ENCODE measurements around the gene PNO1. TPM values are rescaled to one million over a fixed set of nuclear protein-coding genes. Genes with fewer than 3 reads are reported as not detected.

PNO1 gene
- polyA plus RNA-seq, 2 of the 4 experiments (the other 2 are of a cell fraction) = 49.0 to 63.2 TPM

DNA sequence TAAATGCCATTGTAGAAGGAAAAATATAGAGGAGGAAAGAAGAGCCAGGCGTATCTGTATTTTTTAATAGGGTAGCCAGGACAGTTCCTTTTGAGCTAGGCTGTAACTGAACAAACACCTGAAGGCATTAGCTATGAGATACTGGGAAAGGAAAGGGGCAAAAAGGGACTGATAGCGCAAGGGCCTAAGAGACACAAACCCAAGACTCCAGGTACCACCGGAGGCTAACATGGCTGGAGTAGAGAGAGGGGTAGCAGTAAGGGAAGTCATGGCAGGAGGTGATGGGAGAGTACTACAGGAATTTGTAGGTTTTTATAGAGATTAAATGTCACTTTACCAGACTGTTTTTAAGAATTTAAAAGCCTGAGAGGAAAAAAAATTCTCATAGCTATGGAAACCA, 20.7 kb downstream of the PNO1 start:
- TF ChIP-seq NR3C1 (IDR thresholded peaks at IDR 0.05) (no peak), ZFP36 (IDR thresholded peaks at IDR 0.05; ENCODE audit: borderline replicate concordance, partially characterized antibody) (no peak), FOXS1 (CRISPR knock-in tag; IDR thresholded peaks at IDR 0.05) (no peak), MAZ (IDR thresholded peaks at IDR 0.05; ENCODE audit: borderline replicate concordance, low read depth, low read length) (no peak)
- TF ChIP-seq, protein P1, sequence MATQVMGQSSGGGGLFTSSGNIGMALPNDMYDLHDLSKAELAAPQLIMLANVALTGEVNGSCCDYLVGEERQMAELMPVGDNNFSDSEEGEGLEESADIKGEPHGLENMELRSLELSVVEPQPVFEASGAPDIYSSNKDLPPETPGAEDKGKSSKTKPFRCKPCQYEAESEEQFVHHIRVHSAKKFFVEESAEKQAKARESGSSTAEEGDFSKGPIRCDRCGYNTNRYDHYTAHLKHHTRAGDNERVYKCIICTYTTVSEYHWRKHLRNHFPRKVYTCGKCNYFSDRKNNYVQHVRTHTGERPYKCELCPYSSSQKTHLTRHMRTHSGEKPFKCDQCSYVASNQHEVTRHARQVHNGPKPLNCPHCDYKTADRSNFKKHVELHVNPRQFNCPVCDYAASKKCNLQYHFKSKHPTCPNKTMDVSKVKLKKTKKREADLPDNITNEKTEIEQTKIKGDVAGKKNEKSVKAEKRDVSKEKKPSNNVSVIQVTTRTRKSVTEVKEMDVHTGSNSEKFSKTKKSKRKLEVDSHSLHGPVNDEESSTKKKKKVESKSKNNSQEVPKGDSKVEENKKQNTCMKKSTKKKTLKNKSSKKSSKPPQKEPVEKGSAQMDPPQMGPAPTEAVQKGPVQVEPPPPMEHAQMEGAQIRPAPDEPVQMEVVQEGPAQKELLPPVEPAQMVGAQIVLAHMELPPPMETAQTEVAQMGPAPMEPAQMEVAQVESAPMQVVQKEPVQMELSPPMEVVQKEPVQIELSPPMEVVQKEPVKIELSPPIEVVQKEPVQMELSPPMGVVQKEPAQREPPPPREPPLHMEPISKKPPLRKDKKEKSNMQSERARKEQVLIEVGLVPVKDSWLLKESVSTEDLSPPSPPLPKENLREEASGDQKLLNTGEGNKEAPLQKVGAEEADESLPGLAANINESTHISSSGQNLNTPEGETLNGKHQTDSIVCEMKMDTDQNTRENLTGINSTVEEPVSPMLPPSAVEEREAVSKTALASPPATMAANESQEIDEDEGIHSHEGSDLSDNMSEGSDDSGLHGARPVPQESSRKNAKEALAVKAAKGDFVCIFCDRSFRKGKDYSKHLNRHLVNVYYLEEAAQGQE (IDR thresholded peaks at IDR 0.05) = no peak
- TF ChIP-seq, protein P2, sequence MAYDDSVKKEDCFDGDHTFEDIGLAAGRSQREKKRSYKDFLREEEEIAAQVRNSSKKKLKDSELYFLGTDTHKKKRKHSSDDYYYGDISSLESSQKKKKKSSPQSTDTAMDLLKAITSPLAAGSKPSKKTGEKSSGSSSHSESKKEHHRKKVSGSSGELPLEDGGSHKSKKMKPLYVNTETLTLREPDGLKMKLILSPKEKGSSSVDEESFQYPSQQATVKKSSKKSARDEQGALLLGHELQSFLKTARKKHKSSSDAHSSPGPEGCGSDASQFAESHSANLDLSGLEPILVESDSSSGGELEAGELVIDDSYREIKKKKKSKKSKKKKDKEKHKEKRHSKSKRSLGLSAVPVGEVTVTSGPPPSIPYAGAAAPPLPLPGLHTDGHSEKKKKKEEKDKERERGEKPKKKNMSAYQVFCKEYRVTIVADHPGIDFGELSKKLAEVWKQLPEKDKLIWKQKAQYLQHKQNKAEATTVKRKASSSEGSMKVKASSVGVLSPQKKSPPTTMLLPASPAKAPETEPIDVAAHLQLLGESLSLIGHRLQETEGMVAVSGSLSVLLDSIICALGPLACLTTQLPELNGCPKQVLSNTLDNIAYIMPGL (CRISPR knock-in tag; IDR thresholded peaks at IDR 0.05; ENCODE audit: borderline replicate concordance) = no peak
- H3K4me3 ChIP-seq = no peak overlapping the region
- H3K4me1 ChIP-seq = no peaks in the 10 kb centered on the region
- H3K9me3 ChIP-seq = no peaks in the 10 kb centered on the region
- ATAC-seq (peak in 1 of 2 experiments; percentile 36; a peak in 1 of 6 replicates), DNase-seq (ENCODE audit: low read depth in 1 of 2, low spot score in 1 of 2) (no peak), FAIRE-seq (no peak)
- H3K4me2 ChIP-seq = no peak overlapping the region
- ChIA-PET POLR2A (interaction anchor here (1.4 kb wide), 1 partner anchor 21 kb away, joined by 3 read pairs; the partner anchor contains the start of gene PNO1), CTCF (interaction anchor here (1.2 to 5.2 kb wide), 7 partner anchors 7 to 66 kb away, joined by 3 to 36 read pairs (median 5); no protein-coding TSS in a partner anchor)
- 93% methylated on average over 3 of the region's 3 CpGs for WGBS (ENCODE audit: missing lambda C conversion rate)
- no peak overlapping the region for H3K27ac ChIP-seq

DNA sequence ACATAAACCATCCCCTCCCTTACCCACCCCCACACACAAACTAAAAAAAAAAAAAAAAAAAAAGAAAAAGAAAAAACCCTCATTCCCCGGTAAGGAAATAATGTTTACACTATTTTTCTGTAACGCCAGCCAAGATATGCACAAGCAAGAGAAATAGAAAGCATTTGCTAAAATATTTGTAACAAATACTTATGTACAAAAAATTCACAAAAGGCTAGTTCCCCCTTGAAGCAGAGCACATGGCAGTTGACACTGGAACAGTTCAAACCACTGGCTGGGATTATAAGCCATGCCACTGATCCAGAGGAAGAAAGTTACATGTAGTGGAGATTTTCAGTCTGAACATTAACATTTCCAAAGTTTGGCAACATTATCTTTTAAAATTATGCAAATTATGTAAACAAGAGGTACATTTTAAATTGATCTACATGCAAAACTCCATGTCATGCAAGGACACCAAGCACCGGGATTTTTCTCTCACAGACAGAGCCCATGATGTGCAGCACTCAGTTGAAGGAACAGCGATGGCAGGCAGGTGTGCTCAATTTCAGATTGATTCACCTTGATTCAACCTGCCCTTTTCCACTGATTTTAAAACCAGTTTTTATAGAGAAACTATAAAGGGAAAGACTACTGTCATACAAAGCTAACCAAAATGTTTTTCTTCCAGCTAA, 21.4 kb downstream of the PNO1 start:
- TF ChIP-seq RCOR1 (IDR thresholded peaks at IDR 0.05; ENCODE audit: low read depth, low read length) = no peak
- no peak for TF ChIP-seq JUNB (IDR thresholded peaks at IDR 0.05)
- POLR2A ChIA-PET = interaction anchor here (0.9 kb wide), 1 partner anchor 73 kb away, joined by 3 read pairs; the partner anchor contains the start of gene PPP3R1
- CTCF ChIA-PET = interaction anchor here (1.2 to 4.2 kb wide), 6 partner anchors 10 to 65 kb away, joined by 3 to 13 read pairs (median 6); no protein-coding TSS in a partner anchor

DNA sequence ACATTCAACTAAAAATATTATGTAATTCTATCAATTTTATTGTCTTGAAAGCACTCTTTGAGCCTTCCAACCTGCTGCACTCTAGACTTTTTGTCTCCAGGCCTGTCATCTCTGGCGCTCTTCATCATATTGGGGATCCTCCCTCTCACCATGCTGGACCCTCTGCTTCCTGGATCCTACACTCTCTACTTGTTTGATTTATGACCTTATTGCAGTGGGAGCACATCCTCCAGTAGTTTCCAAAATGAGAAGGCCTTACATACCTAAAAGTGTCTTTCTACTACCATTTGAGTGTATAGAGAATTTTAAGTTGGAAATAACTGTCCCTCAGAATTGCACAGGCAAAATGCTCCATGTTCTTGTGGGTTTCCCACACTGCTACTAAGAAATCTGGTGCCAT, 25.2 kb downstream of the PNO1 start:
- FAIRE-seq (no peak), DNase-seq (ENCODE audit: low read depth in 1 of 2, low spot score in 1 of 2) (no peak), ATAC-seq (no peak)
- CTCF ChIA-PET = interaction anchor here (1.6 kb wide), 1 partner anchor 48 kb away, joined by 4 read pairs; no protein-coding TSS in a partner anchor
- Histone ChIP-seq H3K9me3 (no peaks in the 10 kb centered on the region), H3K27ac (no peak overlapping the region), H3K4me1 (peaks cover 6% of the 10 kb centered on the region; the same call in 2 of the 3 replicates), H3K4me2 (no peak overlapping the region), H3K4me3 (no peak overlapping the region)
- TF ChIP-seq FOSL2 (IDR thresholded peaks at IDR 0.05) (no peak), FOSL2 (CRISPR knock-in tag; IDR thresholded peaks at IDR 0.05) (no peak), ZNF302 (CRISPR knock-in tag; IDR thresholded peaks at IDR 0.05) (no peak), ZFP36 (IDR thresholded peaks at IDR 0.05; ENCODE audit: borderline replicate concordance, partially characterized antibody) (no peak), CBX2 (IDR thresholded peaks at IDR 0.05; ENCODE audit: borderline replicate concordance, low read depth) (no peak), CHD2 (IDR thresholded peaks at IDR 0.05; ENCODE audit: low read length, partially characterized antibody) (no peak), CBX8 (IDR thresholded peaks at IDR 0.05) (no peak), HEYL (CRISPR knock-in tag; IDR thresholded peaks at IDR 0.05) (no peak), TP53 (CRISPR knock-in tag; IDR thresholded peaks at IDR 0.05) (no peak), KDM1A (IDR thresholded peaks at IDR 0.05; ENCODE audit: low read depth) (no peak), BHLHE40 (IDR thresholded peaks at IDR 0.05; ENCODE audit: low read depth, low read length) (no peak)
- TF ChIP-seq, protein P3, sequence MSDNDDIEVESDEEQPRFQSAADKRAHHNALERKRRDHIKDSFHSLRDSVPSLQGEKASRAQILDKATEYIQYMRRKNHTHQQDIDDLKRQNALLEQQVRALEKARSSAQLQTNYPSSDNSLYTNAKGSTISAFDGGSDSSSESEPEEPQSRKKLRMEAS (IDR thresholded peaks at IDR 0.05) = no peak
- TF ChIP-seq, protein P4, sequence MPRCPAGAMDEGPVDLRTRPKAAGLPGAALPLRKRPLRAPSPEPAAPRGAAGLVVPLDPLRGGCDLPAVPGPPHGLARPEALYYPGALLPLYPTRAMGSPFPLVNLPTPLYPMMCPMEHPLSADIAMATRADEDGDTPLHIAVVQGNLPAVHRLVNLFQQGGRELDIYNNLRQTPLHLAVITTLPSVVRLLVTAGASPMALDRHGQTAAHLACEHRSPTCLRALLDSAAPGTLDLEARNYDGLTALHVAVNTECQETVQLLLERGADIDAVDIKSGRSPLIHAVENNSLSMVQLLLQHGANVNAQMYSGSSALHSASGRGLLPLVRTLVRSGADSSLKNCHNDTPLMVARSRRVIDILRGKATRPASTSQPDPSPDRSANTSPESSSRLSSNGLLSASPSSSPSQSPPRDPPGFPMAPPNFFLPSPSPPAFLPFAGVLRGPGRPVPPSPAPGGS (IDR thresholded peaks at IDR 0.05) = no peak
- TF ChIP-seq, protein P2 (CRISPR knock-in tag; IDR thresholded peaks at IDR 0.05; ENCODE audit: borderline replicate concordance) = no peak
- TF ChIP-seq, protein P5, sequence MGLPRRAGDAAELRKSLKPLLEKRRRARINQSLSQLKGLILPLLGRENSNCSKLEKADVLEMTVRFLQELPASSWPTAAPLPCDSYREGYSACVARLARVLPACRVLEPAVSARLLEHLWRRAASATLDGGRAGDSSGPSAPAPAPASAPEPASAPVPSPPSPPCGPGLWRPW (IDR thresholded peaks at IDR 0.05) = no peak
- TF ChIP-seq, protein P6, sequence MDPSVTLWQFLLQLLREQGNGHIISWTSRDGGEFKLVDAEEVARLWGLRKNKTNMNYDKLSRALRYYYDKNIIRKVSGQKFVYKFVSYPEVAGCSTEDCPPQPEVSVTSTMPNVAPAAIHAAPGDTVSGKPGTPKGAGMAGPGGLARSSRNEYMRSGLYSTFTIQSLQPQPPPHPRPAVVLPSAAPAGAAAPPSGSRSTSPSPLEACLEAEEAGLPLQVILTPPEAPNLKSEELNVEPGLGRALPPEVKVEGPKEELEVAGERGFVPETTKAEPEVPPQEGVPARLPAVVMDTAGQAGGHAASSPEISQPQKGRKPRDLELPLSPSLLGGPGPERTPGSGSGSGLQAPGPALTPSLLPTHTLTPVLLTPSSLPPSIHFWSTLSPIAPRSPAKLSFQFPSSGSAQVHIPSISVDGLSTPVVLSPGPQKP (IDR thresholded peaks at IDR 0.05; ENCODE audit: low read depth, low read length) = no peak
- 100% methylated on average over 1 of the region's 1 CpG for WGBS (ENCODE audit: missing lambda C conversion rate)
- POLR2A ChIA-PET = no interaction called here

More for the DNA sequence above, 21.4 kb downstream of the PNO1 start:
- Histone ChIP-seq H3K4me3 (no peak overlapping the region), H3K4me1 (no peaks in the 10 kb centered on the region), H3K9me3 (no peaks in the 10 kb centered on the region), H3K27ac (no peak overlapping the region), H3K4me2 (no peak overlapping the region)
- FAIRE-seq = no peak
- WGBS (ENCODE audit: missing lambda C conversion rate) = 88% methylated on average over 4 of the region's 4 CpGs
- no peak for DNase-seq (ENCODE audit: low read depth in 1 of 2, low spot score in 1 of 2)
- no peak for ATAC-seq

Data from A549 (cell line).